Measurements from ENCODE around the gene DCTN4. TPM values are rescaled to one million over a fixed set of nuclear protein-coding genes. Genes with fewer than 3 reads are reported as not detected.

The DCTN4 gene
- total RNA-seq, 2 donors from 2014 or later: 40.8 to 45.2 TPM

- H3K4me3 ChIP-seq: peak overlapping the region; percentile 53
- H3K27ac ChIP-seq: peak overlapping the region; percentile 90
- H3K4me1 ChIP-seq: peaks cover 11% of the 10 kb centered on the region
- TF ChIP-seq CTCF (IDR thresholded peaks at IDR 0.05): no peak
- H3K9ac ChIP-seq (ENCODE audit: low read depth in 2 of 2, low read length in 2 of 2): peak overlapping the region; percentile 67 to 90
- H3K27me3 ChIP-seq: no peaks in the 10 kb centered on the region
- DNase-seq: no peak
- intact Hi-C loops (cut with DNase I): no loop called here
- no peaks in the 10 kb centered on the region for H3K9me3 ChIP-seq
- H3K36me3 ChIP-seq: peaks cover 4% of the 10 kb centered on the region
These were observed 650 bp downstream of the DCTN4 start for GRCh38 chr5:150758203-150758530.

- H3K9ac ChIP-seq (ENCODE audit: low read depth in 2 of 2, low read length in 2 of 2): peak overlapping the region in 1 of 2 donors; percentile 28
- H3K36me3 ChIP-seq: peaks cover 4% of the 10 kb centered on the region
- H3K27me3 ChIP-seq: no peaks in the 10 kb centered on the region
- peaks cover 11% of the 10 kb centered on the region for H3K4me1 ChIP-seq
- TF ChIP-seq CTCF (IDR thresholded peaks at IDR 0.05): no peak
- peak overlapping the region; percentile 53 for H3K4me3 ChIP-seq
- no peak for DNase-seq
- H3K9me3 ChIP-seq: no peaks in the 10 kb centered on the region
- intact Hi-C loops (cut with DNase I): no loop called here
- no peak overlapping the region for H3K27ac ChIP-seq
These were observed 1.6 kb downstream of the DCTN4 start for GRCh38 chr5:150757087-150757649.

- no peak for TF ChIP-seq CTCF (IDR thresholded peaks at IDR 0.05)
- H3K27me3 ChIP-seq: no peaks in the 10 kb centered on the region
- H3K4me1 ChIP-seq: peaks cover 14% of the 10 kb centered on the region
- H3K9me3 ChIP-seq: no peaks in the 10 kb centered on the region
- peaks cover 13% of the 10 kb centered on the region for H3K36me3 ChIP-seq
- no peak overlapping the region for H3K9ac ChIP-seq (ENCODE audit: low read depth in 2 of 2, low read length in 2 of 2)
- DNase-seq: no peak
- no peak overlapping the region for H3K4me3 ChIP-seq
- no peak overlapping the region for H3K27ac ChIP-seq
- intact Hi-C loops (cut with DNase I): no loop called here
These were observed 5.0 kb downstream of the DCTN4 start for GRCh38 chr5:150753863-150754262.

- Histone ChIP-seq H3K4me1 (peaks cover 14% of the 10 kb centered on the region), H3K27ac (no peak overlapping the region)
These were observed 5.4 kb downstream of the DCTN4 start for GRCh38 chr5:150753463-150753862.

GRCh38 chr5:150751096-150751891, 7.5 kb downstream of the DCTN4 start:
- no peak overlapping the region for H3K9ac ChIP-seq (ENCODE audit: low read depth in 2 of 2, low read length in 2 of 2)
- H3K36me3 ChIP-seq: peaks cover 14% of the 10 kb centered on the region
- H3K27me3 ChIP-seq: no peaks in the 10 kb centered on the region
- H3K27ac ChIP-seq: no peak overlapping the region
- no peak for DNase-seq
- peaks cover 3% of the 10 kb centered on the region for H3K4me1 ChIP-seq
- H3K9me3 ChIP-seq: no peaks in the 10 kb centered on the region
- intact Hi-C loops (cut with DNase I): no loop called here
- TF ChIP-seq CTCF (IDR thresholded peaks at IDR 0.05): no peak
- no peak overlapping the region for H3K4me3 ChIP-seq

More at GRCh38 chr5:150753463-150753862, 5.4 kb downstream of the DCTN4 start:
- no peak overlapping the region for H3K4me3 ChIP-seq
- no peaks in the 10 kb centered on the region for H3K9me3 ChIP-seq
- H3K36me3 ChIP-seq: peaks cover 14% of the 10 kb centered on the region
- H3K9ac ChIP-seq (ENCODE audit: low read depth in 2 of 2, low read length in 2 of 2): no peak overlapping the region
- no peak for DNase-seq
- intact Hi-C loops (cut with DNase I): no loop called here
- H3K27me3 ChIP-seq: no peaks in the 10 kb centered on the region
- no peak for TF ChIP-seq CTCF (IDR thresholded peaks at IDR 0.05)
